ENCODE results near the gene APOA4. TPM values are rescaled to one million over a fixed set of nuclear protein-coding genes. Genes with fewer than 3 reads are reported as not detected.

The APOA4 gene
- total RNA-seq, 1 donor from 2014 or later: not detected

DNA sequence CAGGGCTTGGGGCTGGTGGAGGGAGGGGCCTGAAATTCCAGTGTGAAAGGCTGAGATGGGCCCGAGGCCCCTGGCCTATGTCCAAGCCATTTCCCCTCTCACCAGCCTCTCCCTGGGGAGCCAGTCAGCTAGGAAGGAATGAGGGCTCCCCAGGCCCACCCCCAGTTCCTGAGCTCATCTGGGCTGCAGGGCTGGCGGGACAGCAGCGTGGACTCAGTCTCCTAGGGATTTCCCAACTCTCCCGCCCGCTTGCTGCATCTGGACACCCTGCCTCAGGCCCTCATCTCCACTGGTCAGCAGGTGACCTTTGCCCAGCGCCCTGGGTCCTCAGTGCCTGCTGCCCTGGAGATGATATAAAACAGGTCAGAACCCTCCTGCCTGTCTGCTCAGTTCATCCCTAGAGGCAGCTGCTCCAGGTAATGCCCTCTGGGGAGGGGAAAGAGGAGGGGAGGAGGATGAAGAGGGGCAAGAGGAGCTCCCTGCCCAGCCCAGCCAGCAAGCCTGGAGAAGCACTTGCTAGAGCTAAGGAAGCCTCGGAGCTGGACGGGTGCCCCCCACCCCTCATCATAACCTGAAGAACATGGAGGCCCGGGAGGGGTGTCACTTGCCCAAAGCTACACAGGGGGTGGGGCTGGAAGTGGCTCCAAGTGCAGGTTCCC, 6.5 kb upstream of the APOA4 start, which contains the start of gene APOC3:
APOC3 (plus strand) TSS at position 383 of the 659 bp plus-strand sequence. CDS start 676 bp downstream, outside the sequence.
- TF ChIP-seq CTCF (conservative IDR thresholded peaks at IDR 0.05): no peak
- Mint-ChIP-seq H3K27ac (ENCODE audit: unreplicated experiment) (no peak within 1 kb of the TSS), H3K36me3 (ENCODE audit: low read depth) (no peaks in the 10 kb centered on the region), H3K9me3 (no peaks in the 10 kb centered on the region), H3K4me1 (peaks cover under 1% of the 10 kb centered on the region), H3K27me3 (ENCODE audit: low read depth) (no peaks in the 10 kb centered on the region), H3K4me3 (no peak within 1 kb of the TSS)
- DNase-seq (ENCODE audit: low read depth, low spot score): no peak

- DNase-seq (ENCODE audit: low read depth, low spot score): no peak
- H3K9me3 Mint-ChIP-seq: no peaks in the 10 kb centered on the region
- no peak overlapping the region for H3K27ac Mint-ChIP-seq (ENCODE audit: unreplicated experiment)
- H3K4me3 Mint-ChIP-seq: no peak overlapping the region
- no peak for TF ChIP-seq CTCF (conservative IDR thresholded peaks at IDR 0.05)
- H3K36me3 Mint-ChIP-seq (ENCODE audit: low read depth): no peaks in the 10 kb centered on the region
- no peaks in the 10 kb centered on the region for H3K4me1 Mint-ChIP-seq
- no peaks in the 10 kb centered on the region for H3K27me3 Mint-ChIP-seq (ENCODE audit: low read depth)
Observed at GRCh38 chr11:116828632-116829524, 5.8 kb upstream of the APOA4 start.

DNA sequence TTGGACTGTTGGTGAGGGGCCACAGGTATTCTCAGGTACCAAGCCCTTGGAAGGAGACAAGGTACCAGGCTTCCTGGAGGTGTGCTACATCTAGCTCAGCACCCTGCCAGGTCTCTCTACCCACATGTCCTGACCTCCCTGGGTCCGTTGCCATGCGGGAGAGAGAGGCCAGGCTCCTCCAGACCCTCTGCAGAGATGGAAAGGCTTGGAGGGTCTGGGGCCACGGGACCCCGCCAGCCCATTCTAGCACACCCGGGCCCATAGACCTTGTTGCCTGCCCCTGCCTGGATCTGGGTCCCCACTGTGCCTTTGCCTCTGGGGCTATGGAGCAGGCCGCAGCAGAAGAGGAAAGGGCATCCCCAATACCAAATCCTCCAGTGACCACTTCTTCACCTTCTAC, 4.4 kb upstream of the APOA4 start:
- Mint-ChIP-seq H3K4me3 (no peak overlapping the region), H3K27ac (ENCODE audit: unreplicated experiment) (no peak overlapping the region), H3K9me3 (no peaks in the 10 kb centered on the region), H3K36me3 (ENCODE audit: low read depth) (no peaks in the 10 kb centered on the region), H3K27me3 (ENCODE audit: low read depth) (no peaks in the 10 kb centered on the region), H3K4me1 (no peaks in the 10 kb centered on the region)
- DNase-seq (ENCODE audit: low read depth, low spot score): no peak
- no peak for TF ChIP-seq CTCF (conservative IDR thresholded peaks at IDR 0.05)

DNA sequence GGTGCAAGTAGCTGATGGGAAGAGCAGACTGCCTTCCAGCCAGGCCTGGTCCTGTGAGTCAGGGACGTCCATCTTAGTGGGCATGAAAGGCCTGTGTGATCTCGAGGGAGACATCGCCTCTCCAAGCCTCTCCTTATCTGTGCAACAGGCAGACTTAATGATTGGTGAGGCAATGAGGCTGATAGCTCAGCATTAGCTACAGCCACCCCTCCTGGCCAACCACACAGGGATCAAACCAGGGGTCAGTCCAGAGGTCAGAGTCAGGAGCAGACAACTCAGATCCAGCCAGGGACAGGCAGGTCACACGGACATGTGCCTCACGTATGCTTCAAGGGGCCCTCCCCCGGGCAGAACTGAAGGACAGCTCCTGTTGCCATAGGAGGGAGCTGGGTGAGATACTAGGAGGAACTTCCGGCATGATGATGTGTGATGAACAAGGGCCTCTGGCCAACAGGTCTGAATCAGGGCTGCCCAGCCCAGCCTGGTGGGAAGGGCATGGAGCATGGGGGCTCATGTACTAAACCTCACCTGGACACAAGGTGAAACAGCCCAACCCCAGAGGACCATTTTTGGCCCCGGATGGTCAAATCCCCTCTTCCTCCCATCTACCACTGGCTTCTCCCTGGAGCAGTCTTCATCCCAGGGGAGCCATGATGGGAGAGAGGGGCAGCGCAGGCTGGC, 3.8 kb upstream of the APOA4 start:
- H3K36me3 Mint-ChIP-seq (ENCODE audit: low read depth): no peaks in the 10 kb centered on the region
- no peak overlapping the region for H3K4me3 Mint-ChIP-seq
- H3K9me3 Mint-ChIP-seq: no peaks in the 10 kb centered on the region
- no peaks in the 10 kb centered on the region for H3K4me1 Mint-ChIP-seq
- no peak overlapping the region for H3K27ac Mint-ChIP-seq (ENCODE audit: unreplicated experiment)
- H3K27me3 Mint-ChIP-seq (ENCODE audit: low read depth): no peaks in the 10 kb centered on the region
- DNase-seq (ENCODE audit: low read depth, low spot score): no peak
- no peak for TF ChIP-seq CTCF (conservative IDR thresholded peaks at IDR 0.05)

DNA sequence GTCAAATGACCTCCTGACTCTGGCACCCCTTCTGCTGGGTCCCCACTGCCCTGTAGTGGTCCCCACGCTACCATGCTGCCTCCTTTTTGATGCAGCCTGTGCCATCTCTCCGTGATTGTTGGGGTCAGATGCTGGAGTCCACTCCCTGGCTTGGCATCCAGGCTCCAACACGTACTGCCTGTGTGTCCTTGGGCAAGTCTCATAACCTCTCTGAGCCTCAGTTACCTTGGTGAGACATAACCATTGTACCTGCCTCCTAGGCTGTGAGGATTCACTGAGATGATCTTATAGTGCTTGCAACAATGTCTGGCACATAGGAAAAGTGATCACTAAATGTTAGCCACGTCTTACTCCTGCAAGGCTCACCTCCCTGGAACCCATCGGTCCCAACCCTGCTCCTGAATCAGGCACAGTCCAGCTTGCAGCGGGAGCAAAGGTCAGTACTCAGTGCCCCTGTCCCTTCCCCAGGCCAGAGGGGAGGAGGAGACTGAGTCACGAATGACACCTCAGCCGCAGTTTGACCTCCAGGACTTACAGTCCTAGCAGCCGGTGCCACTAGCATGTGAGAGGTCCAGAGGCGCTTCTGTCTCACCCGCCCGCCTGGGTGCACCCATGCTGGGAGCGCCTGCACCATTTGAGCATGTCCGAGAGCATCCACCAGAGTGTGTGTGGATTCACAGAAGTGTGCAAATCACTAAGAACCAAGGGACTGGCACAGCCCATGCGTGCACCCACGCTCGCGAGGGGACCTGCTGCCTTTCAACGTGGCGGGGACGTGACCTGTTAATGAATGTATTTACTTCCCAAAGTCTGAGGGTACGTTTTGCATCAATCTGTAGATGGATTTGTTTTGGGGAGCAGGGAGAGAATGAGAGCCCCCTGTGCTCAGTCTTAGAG, 3.0 kb upstream of the APOA4 start:
- Mint-ChIP-seq H3K36me3 (ENCODE audit: low read depth) (no peaks in the 10 kb centered on the region), H3K27me3 (ENCODE audit: low read depth) (no peaks in the 10 kb centered on the region), H3K9me3 (no peaks in the 10 kb centered on the region), H3K4me1 (no peaks in the 10 kb centered on the region), H3K27ac (ENCODE audit: unreplicated experiment) (peak overlapping the region; percentile 38), H3K4me3 (no peak overlapping the region)
- no peak for TF ChIP-seq CTCF (conservative IDR thresholded peaks at IDR 0.05)
- no peak for DNase-seq (ENCODE audit: low read depth, low spot score)
